Left ventricle myocardium inferior (tissue), 1 donor: ENCODE measurements around the gene GPRC5D. TPM values are rescaled to one million over a fixed set of nuclear protein-coding genes. Genes with fewer than 3 reads are reported as not detected.

ENCODE experiments used
- DNase-seq: peaks from one replicate; pipeline ENCODE4 v3.0.0-alpha.2; 2020
- H3K27ac ChIP-seq: fragments of 200-600 bp; replicated peaks from 2 replicates; pipeline ENCODE4 v1.8.0; 2021
- H3K27me3 ChIP-seq: fragments of 200-600 bp; 2 replicates; pipeline ENCODE4 v1.8.0; 2021; ENCODE audit warnings: low read depth
- H3K36me3 ChIP-seq: fragments of 200-600 bp; 2 replicates; pipeline ENCODE4 v1.8.0; 2021
- H3K4me1 ChIP-seq: fragments of 200-600 bp; 2 replicates; pipeline ENCODE4 v1.8.0; 2021
- H3K4me3 ChIP-seq: fragments of 200-600 bp; 2 replicates; pipeline ENCODE4 v1.8.0; 2021; ENCODE audit warnings: mild to moderate bottlenecking, moderate library complexity
- H3K9me3 ChIP-seq: fragments of 200-600 bp; replicated peaks from 2 replicates; pipeline ENCODE4 v1.8.0; 2021
- CTCF ChIP-seq: fragments of 200-600 bp; IDR thresholded peaks from 2 replicates; pipeline ENCODE4 v1.8.0; 2021; ENCODE audit warnings: antibody characterized with exemption, mild to moderate bottlenecking, borderline replicate concordance
- intact Hi-C: fragments of 100-400 bp; cut with micrococcal nuclease; formaldehyde crosslinking; loops from one replicate; pipeline ENCODE4 v1.11.0; 2022
- total RNA-seq: library from RNA; stranded (reverse); fragmentation: NEBNext Ultra II Directional; extraction: Animal tissue kit (Norgen Biotek cat#: 25700); gene quantifications from one replicate; pipeline ENCODE4 v1.2.1, GENCODE V29; 2021
- donor health status: DM: no; HTN: yes; CAD: no; lungs with severe emphysema.

GPRC5D gene
- total RNA-seq, 1 donor from 2014 or later = not detected

- no peak overlapping the region for H3K4me3 ChIP-seq
- no peak overlapping the region for H3K27ac ChIP-seq
- no peaks in the 10 kb centered on the region for H3K36me3 ChIP-seq
- H3K9me3 ChIP-seq = no peaks in the 10 kb centered on the region
- no peak for TF ChIP-seq CTCF
- H3K4me1 ChIP-seq = no peaks in the 10 kb centered on the region
- H3K27me3 ChIP-seq = no peaks in the 10 kb centered on the region
- DNase-seq = no peak
- intact Hi-C loops = no loop called here
These were observed 14.9 kb downstream of the GPRC5D start for GRCh38 chr12:12936983-12937491.

GRCh38 chr12:12934556-12934955 lies 17.4 kb downstream of the GPRC5D start:
- Histone ChIP-seq H3K4me1 (no peaks in the 10 kb centered on the region), H3K27me3 (no peaks in the 10 kb centered on the region), H3K9me3 (peaks cover 4% of the 10 kb centered on the region), H3K4me3 (no peak overlapping the region), H3K36me3 (peaks cover 7% of the 10 kb centered on the region), H3K27ac (no peak overlapping the region)
- DNase-seq = no peak
- intact Hi-C loops = no loop called here
- no peak for TF ChIP-seq CTCF

GRCh38 chr12:12933742-12934141 lies 18.2 kb downstream of the GPRC5D start:
- H3K27ac ChIP-seq = no peak overlapping the region
- peaks cover 4% of the 10 kb centered on the region for H3K9me3 ChIP-seq
- no peaks in the 10 kb centered on the region for H3K4me1 ChIP-seq
- no peak for DNase-seq
- H3K36me3 ChIP-seq = peaks cover 7% of the 10 kb centered on the region
- no peaks in the 10 kb centered on the region for H3K27me3 ChIP-seq
- TF ChIP-seq CTCF = no peak
- intact Hi-C loops = no loop called here
- no peak overlapping the region for H3K4me3 ChIP-seq

DNA sequence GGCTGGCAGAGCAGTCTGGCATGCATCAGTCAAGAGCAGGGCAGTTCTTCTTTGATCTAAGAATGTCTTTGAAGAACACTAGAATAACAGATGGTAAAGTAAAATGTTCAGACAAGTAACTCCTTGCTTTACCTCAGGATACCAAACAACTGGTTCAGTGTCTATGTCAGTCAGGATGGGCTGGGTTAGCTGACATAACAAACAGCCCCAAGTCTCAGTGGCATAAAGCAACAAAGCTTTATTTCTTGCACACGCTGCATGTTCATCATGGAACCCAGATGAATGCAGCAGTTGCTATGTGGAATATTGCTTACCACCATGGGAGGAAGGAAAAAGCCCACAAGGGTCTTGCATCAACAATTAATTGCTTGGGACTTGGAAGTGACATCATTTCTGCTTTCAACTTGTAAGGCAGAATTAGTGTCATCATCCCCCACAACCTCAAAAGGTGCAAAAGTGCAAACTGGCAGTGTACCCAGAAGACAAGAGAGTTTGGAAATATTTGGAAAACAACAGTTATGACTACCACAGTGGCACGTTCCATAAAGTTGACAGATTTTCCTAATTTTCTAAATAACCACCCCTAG lies 21.2 kb downstream of the GPRC5D start:
- no peak for TF ChIP-seq CTCF
- peaks cover 4% of the 10 kb centered on the region for H3K9me3 ChIP-seq
- no peak overlapping the region for H3K27ac ChIP-seq
- H3K27me3 ChIP-seq = no peaks in the 10 kb centered on the region
- no peaks in the 10 kb centered on the region for H3K4me1 ChIP-seq
- no peak for DNase-seq
- H3K4me3 ChIP-seq = no peak overlapping the region
- H3K36me3 ChIP-seq = peaks cover 7% of the 10 kb centered on the region
- intact Hi-C loops = no loop called here

DNA sequence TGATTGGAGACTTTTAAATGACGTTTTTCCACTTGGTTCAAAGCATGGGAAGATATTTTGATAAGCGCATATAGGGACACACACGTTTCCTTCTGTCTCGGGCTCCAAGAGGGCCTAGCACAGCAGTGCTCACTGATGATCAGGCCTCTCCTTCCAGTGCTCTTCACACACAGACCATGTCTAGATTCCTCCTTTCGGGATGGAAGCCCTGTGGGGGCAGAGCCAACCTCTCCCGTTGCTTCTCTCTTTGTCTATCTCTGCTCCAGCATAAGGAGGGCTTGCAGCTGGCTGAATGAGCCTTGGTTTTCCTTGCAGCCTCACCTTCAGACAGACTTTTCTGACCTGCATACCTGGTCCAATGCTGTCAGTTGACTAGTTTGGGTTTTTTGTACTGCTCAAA lies 22.3 kb downstream of the GPRC5D start:
- Histone ChIP-seq H3K27ac (no peak overlapping the region), H3K27me3 (no peaks in the 10 kb centered on the region), H3K9me3 (peaks cover 4% of the 10 kb centered on the region), H3K36me3 (peaks cover 7% of the 10 kb centered on the region), H3K4me3 (no peak overlapping the region), H3K4me1 (no peaks in the 10 kb centered on the region)
- TF ChIP-seq CTCF = no peak
- intact Hi-C loops = no loop called here
- no peak for DNase-seq
